K562 (cell line): ENCODE data around the gene MACROD2. TPM values are rescaled to one million over a fixed set of nuclear protein-coding genes. Genes with fewer than 3 reads are reported as not detected.

Experiments
- ATAC-seq: fragments of 200-7000 bp; cut with Tn5 transposase; 3 replicates; pipeline ENCODE4 v1.9.1; 2020; ENCODE audit warnings: moderate library complexity
- BruUV-seq: library from RNA; stranded (reverse); fragments of 400-500 nt; replicated peaks from 2 replicates; lab custom pipeline; 2021; lab: Mats Ljungman, UMichigan
- CTCF ChIA-PET: fragments of 300-600 bp; formaldehyde crosslinking; extraction: SDS; loops from one replicate; lab custom pipeline; 2021; ENCODE audit warnings: low intra/inter-chr PET ratio; lab: Yijun Ruan, JAX
- POLR2A ChIA-PET: fragments of 300-600, 350-650 bp; sonication (Branson Sonifier 250); formaldehyde crosslinking; extraction: SDS; loops from one replicate; lab custom pipeline; 2021; ENCODE audit warnings: antibody characterized with exemption, inconsistent platforms; lab: Yijun Ruan, JAX
- DNase-seq, 4 experiments: peaks; one replicate each; pipeline versions ENCODE4 v3.0.0 to v3.0.0-alpha.2; 2011 to 2018; ENCODE audit warnings: low spot score in 3 of 4, mixed read lengths in 3 of 4; ENCODE audit errors: extremely low read depth in 1 of 4
- FAIRE-seq: peaks from 2 replicates; lab custom pipeline; 2011; peaks lifted over from hg19 to GRCh38; lab: Jason Lieb, UNC
- H2AFZ ChIP-seq: 2 replicates; pipeline ENCODE4 v1.6.0; 2011; ENCODE audit warnings: low read depth, low read length, control low read depth, inconsistent platforms
- H3K27ac ChIP-seq: fragments of 200-600 bp; 3 replicates; pipeline ENCODE4 v1.8.0; 2011; ENCODE audit warnings: low read depth, mild to moderate bottlenecking, control low read depth, inconsistent platforms, low read length, moderate library complexity, mixed read lengths; ENCODE audit errors: extremely low read depth
- H3K27me3 ChIP-seq, 2 experiments: fragments of 300-600 bp in 1 of 2; 2 replicates in 1 of 2; 3 replicates in 1 of 2; pipeline versions ENCODE4 v1.6.0 to v1.8.0; 2011; ENCODE audit warnings: inconsistent platforms in 2 of 2, low read length in 2 of 2, mild to moderate bottlenecking in 1 of 2, mixed read lengths in 1 of 2, moderate library complexity in 1 of 2; ENCODE audit not compliant: control insufficient read depth in 2 of 2, insufficient read depth in 2 of 2
- H3K36me3 ChIP-seq: fragments of 300-600 bp; 3 replicates; pipeline ENCODE4 v1.8.0; 2011; ENCODE audit warnings: mild to moderate bottlenecking, low read length, inconsistent platforms; ENCODE audit not compliant: control insufficient read depth, insufficient read depth
- H3K4me1 ChIP-seq, 2 experiments: fragments of 200-600 bp in 1 of 2; replicated peaks in 1 of 2; 2 replicates in 1 of 2; 3 replicates in 1 of 2; pipeline versions ENCODE4 v1.5.1 to v1.8.0; 2011; ENCODE audit warnings: inconsistent platforms in 2 of 2, low read length in 2 of 2, mild to moderate bottlenecking in 1 of 2, mixed read lengths in 1 of 2, moderate library complexity in 1 of 2; ENCODE audit not compliant: control insufficient read depth in 2 of 2, insufficient read depth in 2 of 2
- H3K4me2 ChIP-seq: 2 replicates; pipeline ENCODE4 v1.6.1; 2011; ENCODE audit warnings: low read length, control low read depth, inconsistent platforms, mixed read lengths; ENCODE audit not compliant: insufficient read depth
- H3K4me3 ChIP-seq: fragments of 200-600 bp; sonication (generic), shearing (Covaris generic); 2 replicates; pipeline ENCODE4 v1.5.1; 2016; ENCODE audit warnings: control low read depth, inconsistent platforms
- H3K79me2 ChIP-seq: fragments of 200-600 bp; 3 replicates; pipeline ENCODE4 v1.8.0; 2011; ENCODE audit warnings: low read length, inconsistent platforms; ENCODE audit not compliant: control insufficient read depth, insufficient read depth
- H3K9ac ChIP-seq, 2 experiments: 2 replicates each; pipeline versions ENCODE4 v1.6.0 to v1.6.1; 2011; ENCODE audit warnings: low read depth in 2 of 2, low read length in 2 of 2, control low read depth in 1 of 2, inconsistent platforms in 1 of 2, mild to moderate bottlenecking in 1 of 2, mixed read lengths in 1 of 2; ENCODE audit not compliant: insufficient read depth in 1 of 2
- H3K9me1 ChIP-seq: one replicate; pipeline ENCODE4 v1.6.0; 2011; ENCODE audit warnings: inconsistent platforms, mild to moderate bottlenecking, low read length, moderate library complexity; ENCODE audit not compliant: control insufficient read depth, insufficient read depth
- H3K9me3 ChIP-seq: replicated peaks from 2 replicates; pipeline ENCODE4 v1.5.1; 2011; ENCODE audit warnings: low read depth, low read length, inconsistent platforms; ENCODE audit not compliant: control insufficient read depth, insufficient read depth
- H4K20me1 ChIP-seq: replicated peaks from 2 replicates; pipeline ENCODE4 v1.6.1; 2011; ENCODE audit warnings: low read length, inconsistent platforms, mixed read lengths; ENCODE audit not compliant: control insufficient read depth, insufficient read depth
- EP300 ChIP-seq: IDR thresholded peaks from 2 replicates; pipeline ENCODE4 v1.6.1; 2012; ENCODE audit warnings: low read length, improper control_type of control experiment
- ID3 ChIP-seq, 2 experiments: fragments of 250-450 bp in 1 of 2; fragments of 450-650 bp in 1 of 2; sonication (Bioruptor Pico) in 1 of 2; IDR thresholded peaks; 2 replicates each; pipeline versions ENCODE4 v1.6.1 to v1.8.0; 2016 to 2021; ENCODE audit warnings: mild to moderate bottlenecking in 2 of 2, moderate library complexity in 2 of 2, missing compliant biosample characterization in 1 of 2, missing genetic modification characterization in 1 of 2
- RERE ChIP-seq: sonication (generic); formaldehyde crosslinking; IDR thresholded peaks from 2 replicates; pipeline ENCODE4 v1.8.0; 2023; ENCODE audit warnings: missing genetic modification reagents, mild to moderate bottlenecking, borderline replicate concordance
- THRAP3 ChIP-seq: fragments of 450-650 bp; IDR thresholded peaks from 2 replicates; pipeline ENCODE4 v1.6.1; 2016; ENCODE audit warnings: mild to moderate bottlenecking, inconsistent platforms, borderline replicate concordance
- ZNF212 ChIP-seq: fragments of 450-650 bp; formaldehyde crosslinking; IDR thresholded peaks from 2 replicates; pipeline ENCODE4 v1.4.0; 2020; ENCODE audit warnings: mild to moderate bottlenecking
- WGBS: fragments of 100-300 bp; shearing (Covaris generic); methylation state at CpG from one replicate; pipeline ENCODE4 v1.1.6; 2016; ENCODE audit warnings: low coverage, mixed read lengths; ENCODE audit not compliant: insufficient coverage; ENCODE audit errors: missing lambda C conversion rate; 5-methylcytosine and 5-hydroxymethylcytosine counted together
- in situ Hi-C: fragments of 300-500 bp; cut with MboI; formaldehyde crosslinking; loops from 4 replicates; pipeline ENCODE4 v1.15.0; 2018; ENCODE audit warnings: inconsistent platforms, mixed read lengths
- intact Hi-C: fragments of 100-400 bp; cut with micrococcal nuclease; formaldehyde crosslinking; loops from 2 replicates; pipeline ENCODE4 v1.14.2; 2022
- polyA plus RNA-seq, 8 experiments: library from polyadenylated mRNA; depleted of rRNA in 4 of 8; stranded (reverse) in 5 of 8; unstranded in 3 of 8; fragments of >200 nt; fragmentation: Nextera tagmentation in 2 of 8; fragmentation: Illumina TruSeq in 1 of 8; extraction: Ambion mirVana in 2 of 8; extraction: Trizol in 1 of 8; gene quantifications; 2 replicates each; pipeline versions ENCODE4 v1.2.1 to v1.2.3, GENCODE V29; 2011 to 2014; ENCODE audit warnings: inconsistent platforms in 1 of 8, missing spikeins in 1 of 8
- total RNA-seq, 7 experiments: library from RNA; depleted of rRNA in 6 of 7; stranded (reverse); fragments of >200 nt in 6 of 7; fragmentation: Illumina TruSeq in 2 of 7; extraction: Trizol in 2 of 7; gene quantifications; 2 replicates each; pipeline versions ENCODE4 v1.2.1 to v1.2.3, GENCODE V29; 2011 to 2021; ENCODE audit warnings: low replicate concordance in 1 of 7

Gene MACROD2
- total and polyA plus RNA-seq, 9 of the 15 experiments (the other 6 are each of a cell fraction or from before 2014, with no cell fraction given), result not detected

- ChIA-PET POLR2A (no interaction called here), CTCF (no interaction called here)
- Histone ChIP-seq H4K20me1 (no peaks in the 10 kb centered on the region), H3K9me3 (no peaks in the 10 kb centered on the region), H3K79me2 (no peaks in the 10 kb centered on the region), H3K4me1 (no peaks in the 10 kb centered on the region), H2AFZ (no peak overlapping the region), H3K27ac (no peak overlapping the region), H3K4me2 (no peak overlapping the region), H3K9ac (no peak overlapping the region), H3K27me3 (no peaks in the 10 kb centered on the region), H3K4me3 (no peak overlapping the region), H3K9me1 (no peaks in the 10 kb centered on the region), H3K36me3 (no peaks in the 10 kb centered on the region)
- WGBS, result 0% methylated on average over 6 of the region's 6 CpGs
- in situ Hi-C loops (no loop called here), intact Hi-C loops (no loop called here)
- no peak for TF ChIP-seq EP300
- no TSS peak for BruUV-seq
- no peak for FAIRE-seq
- no peak for ATAC-seq
- DNase-seq, result no peak
Observed at GRCh38 chr20:15162079-15162647, 1166.8 kb downstream of the MACROD2 start.

- no peaks in the 10 kb centered on the region for H3K27me3 ChIP-seq
- ChIA-PET CTCF (no interaction called here), POLR2A (no interaction called here)
- no TSS peak for BruUV-seq
- ATAC-seq (no peak), DNase-seq (no peak), FAIRE-seq (no peak)
- H3K27ac ChIP-seq, result no peak overlapping the region
- H3K9me1 ChIP-seq, result no peaks in the 10 kb centered on the region
- in situ Hi-C loops, result no loop called here
- H3K9me3 ChIP-seq, result no peaks in the 10 kb centered on the region
- no peaks in the 10 kb centered on the region for H3K36me3 ChIP-seq
- H3K79me2 ChIP-seq, result no peaks in the 10 kb centered on the region
- intact Hi-C loops, result no loop called here
- no peaks in the 10 kb centered on the region for H4K20me1 ChIP-seq
- H2AFZ ChIP-seq, result no peak overlapping the region
- H3K4me3 ChIP-seq, result no peak overlapping the region
- H3K4me1 ChIP-seq, result no peaks in the 10 kb centered on the region
- H3K4me2 ChIP-seq, result no peak overlapping the region
- H3K9ac ChIP-seq, result no peak overlapping the region
- TF ChIP-seq RERE (CRISPR knock-in tag), result no peak
- no peak for TF ChIP-seq ID3 (CRISPR knock-in tag; IDR thresholded peaks at IDR 0.05)
- TF ChIP-seq ID3 (tag; IDR thresholded peaks at IDR 0.05), result no peak
- no peak for TF ChIP-seq ZNF212 (CRISPR knock-in tag)
- TF ChIP-seq THRAP3, result no peak
Observed at GRCh38 chr20:15163632-15164031, 1168.3 kb downstream of the MACROD2 start.
